Endometrium (tissue), 2 donors: ENCODE results near the gene TRPV3.
A peak's percentile ranks its signal among the peaks of the same experiment; 100 is the strongest.
"Not testable (repeated sequence)": the region's sequence is repeated elsewhere in the genome, so short reads cannot be mapped to it uniquely, and the experiment has no call there.

Experiments
- FAIRE-seq: peaks from 2 replicates; lab custom pipeline; 2012; peaks lifted over from hg19 to GRCh38; lab: Jason Lieb, UNC
- donor health status: control.
- donor health status: control.

Gene TRPV3

DNA sequence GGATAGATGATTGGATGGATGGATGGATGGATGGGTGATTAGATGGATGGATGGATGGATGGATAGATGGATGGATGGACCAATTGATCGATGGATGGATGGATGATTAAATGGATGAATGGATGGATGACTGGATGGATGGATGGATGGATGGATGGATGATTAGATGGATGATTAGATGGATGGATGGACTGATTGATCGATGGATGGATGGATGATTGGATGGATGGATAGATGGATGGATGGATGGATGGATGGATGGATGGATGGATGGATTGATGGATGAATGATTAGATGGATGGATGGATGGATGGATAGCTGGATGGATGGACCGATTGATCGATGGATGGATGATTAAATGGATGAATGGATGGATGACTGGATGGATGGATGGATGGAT lies 38.1 kb downstream of the TRPV3 start:
- FAIRE-seq, result not testable (repeated sequence)

DNA sequence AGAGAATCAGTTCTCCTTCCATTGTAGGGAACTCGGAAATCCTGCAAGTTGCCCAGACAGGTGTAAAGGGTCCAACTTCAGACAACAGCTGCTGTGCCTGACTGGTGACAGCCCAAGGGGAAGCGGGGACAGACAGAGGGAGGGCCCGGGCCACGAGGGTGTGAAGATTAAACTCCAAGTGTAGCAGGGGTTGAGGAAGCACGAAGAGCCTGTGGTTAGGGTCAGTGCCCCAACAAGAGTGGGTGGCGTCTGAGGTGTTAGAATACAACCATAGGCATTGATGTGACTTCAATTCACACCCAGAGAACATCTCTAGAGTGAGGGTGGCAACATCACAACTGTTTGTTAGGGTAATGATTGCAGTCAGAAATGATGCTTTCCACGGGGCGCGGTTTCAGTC lies 42.7 kb downstream of the TRPV3 start:
- no peak for FAIRE-seq

DNA sequence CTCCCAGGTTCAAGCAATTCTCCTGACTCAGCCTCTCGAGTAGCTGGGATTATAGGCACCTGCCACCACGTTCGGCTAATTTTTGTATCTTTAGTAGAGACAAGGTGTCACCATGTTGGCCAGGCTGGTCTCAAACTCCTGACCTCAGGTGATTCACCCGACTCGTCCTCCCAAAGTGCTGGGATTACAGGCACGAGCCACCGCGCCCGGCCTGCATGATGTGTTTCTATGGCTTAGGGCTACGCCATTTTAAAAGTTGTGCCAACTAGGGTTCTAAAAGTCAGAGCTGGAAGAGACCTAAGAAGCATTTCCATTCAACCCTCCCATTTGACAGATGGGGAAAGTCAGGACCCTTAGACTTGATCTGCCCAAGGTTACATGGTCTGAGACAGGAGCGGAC lies 43.4 kb downstream of the TRPV3 start:
- not testable (repeated sequence) for FAIRE-seq

DNA sequence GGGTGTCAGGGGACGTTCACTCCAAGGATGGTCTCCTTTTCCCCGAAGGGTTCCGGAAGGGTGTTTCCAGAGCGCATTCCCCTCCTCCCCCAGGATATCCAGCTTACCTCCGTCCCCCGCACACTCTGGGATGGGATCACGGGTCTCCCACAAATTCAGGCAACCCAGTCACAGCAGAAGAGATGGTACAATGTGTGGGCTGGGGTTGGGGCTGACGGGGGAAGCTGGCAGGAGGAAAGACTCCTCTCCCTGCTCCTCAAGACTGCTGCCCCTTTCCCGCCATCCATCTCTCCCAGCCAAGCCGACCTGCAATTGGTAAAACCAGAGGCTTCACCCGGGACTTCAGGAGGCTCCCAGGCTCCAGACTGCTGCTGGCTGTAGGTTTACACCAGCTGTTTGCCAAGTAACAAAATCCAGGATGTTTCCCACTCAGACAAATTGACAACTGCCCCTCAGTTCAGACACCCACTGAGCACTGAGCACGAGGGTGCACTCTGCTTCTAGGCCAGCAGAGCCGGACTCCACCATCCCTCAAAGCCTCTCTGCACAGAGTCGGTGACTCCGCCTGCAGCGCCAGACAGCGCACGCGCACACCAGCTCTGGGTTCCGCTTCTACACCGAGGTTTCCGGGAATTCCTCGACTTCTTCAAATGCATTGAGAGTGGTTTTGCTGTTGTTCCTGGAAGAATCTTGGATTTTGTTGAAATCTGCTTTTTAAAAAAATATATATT lies 44.1 kb downstream of the TRPV3 start:
- no peak for FAIRE-seq

DNA sequence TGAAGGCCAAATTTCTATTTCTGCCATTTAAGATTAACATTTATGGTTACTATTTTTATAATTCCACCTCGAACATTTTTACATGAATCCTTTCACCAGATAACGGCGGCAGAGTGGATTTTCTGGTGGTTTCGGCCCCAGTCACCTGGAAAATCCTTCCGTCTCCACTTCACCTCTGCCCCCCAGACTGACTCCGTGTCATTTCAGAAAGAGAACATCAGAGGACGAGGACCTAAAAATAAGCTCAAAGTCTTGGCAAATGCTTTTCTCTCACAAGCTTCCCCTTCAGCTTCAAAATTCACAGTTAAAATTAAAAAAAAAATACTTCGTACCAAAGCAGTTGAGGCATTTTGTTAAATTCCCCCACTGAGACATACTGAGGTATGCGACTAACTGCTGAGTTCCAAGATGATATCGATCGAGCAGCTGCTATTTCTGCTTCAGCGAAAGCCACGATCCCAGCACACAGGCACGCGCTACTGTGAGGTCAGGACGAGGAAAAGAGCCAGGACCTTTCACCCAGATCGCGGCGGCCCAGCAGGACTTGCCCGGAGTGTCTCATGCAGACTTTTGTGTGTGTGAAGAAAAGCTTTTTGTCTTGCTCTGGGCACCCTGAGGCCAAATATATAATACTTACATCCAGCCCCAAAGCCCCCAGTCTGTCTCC lies 45.0 kb downstream of the TRPV3 start:
- no peak for FAIRE-seq

DNA sequence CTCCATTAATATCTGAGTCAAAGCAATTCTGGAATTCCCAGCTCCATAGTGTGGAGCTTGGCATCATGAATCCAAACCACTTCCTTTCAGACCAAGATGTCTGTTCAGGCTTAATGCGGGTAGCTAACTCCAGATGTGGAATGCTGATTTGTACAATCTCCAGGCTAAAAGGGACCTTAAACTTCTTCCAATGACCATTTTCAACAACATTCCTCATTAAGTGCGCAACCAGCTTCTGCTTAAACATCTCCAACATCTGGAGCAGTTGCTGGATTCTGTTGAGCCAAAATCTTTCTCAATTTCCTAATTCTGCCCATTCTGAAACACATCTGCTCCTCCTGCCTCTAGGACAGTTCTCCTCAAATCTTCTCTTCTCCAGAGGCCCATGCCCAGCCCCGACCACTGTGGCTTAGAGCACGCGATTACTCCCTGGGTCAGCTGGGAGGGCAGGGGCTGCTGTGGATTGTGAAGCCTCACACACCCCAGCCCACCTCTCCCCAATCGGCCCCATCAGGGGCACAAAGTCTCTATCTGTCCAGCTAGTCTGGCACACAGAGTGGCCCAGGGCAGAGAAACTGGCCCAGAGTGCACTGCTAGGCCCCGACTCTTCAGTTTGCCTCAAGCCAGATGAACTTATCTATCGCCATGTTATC lies 45.6 kb downstream of the TRPV3 start:
- FAIRE-seq, result no peak

DNA sequence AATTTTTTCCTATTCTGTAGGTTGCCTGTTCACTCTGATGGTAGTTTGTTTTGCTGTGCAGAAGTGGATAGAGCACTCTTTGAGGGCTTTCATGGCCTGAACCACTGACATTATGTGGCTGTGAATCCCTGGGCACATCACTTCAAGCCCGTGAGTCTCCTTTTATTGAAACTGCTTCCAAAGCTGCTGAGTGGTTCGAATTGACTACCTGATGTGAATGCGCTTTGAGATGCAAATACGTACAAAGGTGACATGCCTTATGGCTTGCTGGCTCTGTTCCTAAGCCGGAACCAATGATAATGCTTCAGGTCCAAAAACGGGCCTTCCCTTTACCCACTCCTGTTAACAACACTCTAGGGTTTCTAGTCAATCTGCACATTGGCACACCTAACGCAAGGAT lies 47.5 kb downstream of the TRPV3 start:
- FAIRE-seq, result no peak

DNA sequence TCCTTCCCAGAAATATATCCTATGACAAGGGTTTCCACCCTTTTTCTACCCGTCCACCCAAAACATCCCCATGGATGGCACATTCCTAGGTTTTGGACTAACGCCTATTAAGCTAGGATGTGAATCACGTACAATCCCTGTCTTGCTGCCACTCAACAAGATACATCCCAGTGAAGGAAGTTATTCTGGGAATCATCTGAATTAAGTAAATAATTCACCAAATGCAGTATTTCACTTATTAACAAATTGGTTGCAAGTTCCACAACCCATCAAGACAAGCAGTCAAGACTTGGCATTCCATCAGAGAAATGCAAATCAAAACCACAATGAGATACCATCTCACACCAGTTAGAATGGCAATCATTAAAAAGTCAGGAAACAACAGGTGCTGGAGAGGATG lies 49.7 kb downstream of the TRPV3 start:
- FAIRE-seq, result no peak

DNA sequence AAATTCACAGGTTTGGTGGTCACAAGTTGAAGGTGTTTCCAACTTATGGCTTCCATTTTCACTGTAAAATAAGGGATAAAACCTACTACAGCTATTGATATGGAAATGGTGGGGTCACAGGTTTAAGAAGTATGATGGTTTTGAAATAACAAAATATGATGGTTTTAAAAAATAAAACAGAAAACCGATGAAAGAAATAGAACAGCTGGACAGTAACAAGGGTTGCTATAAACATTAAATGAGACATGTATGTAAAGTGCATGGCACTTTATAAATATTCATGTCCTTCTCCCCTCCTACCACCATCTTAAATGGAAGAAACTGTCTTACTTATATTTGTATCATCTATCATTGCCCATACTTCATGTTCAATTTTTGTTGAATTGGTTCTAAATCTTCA lies 50.5 kb downstream of the TRPV3 start:
- FAIRE-seq, result no peak

DNA sequence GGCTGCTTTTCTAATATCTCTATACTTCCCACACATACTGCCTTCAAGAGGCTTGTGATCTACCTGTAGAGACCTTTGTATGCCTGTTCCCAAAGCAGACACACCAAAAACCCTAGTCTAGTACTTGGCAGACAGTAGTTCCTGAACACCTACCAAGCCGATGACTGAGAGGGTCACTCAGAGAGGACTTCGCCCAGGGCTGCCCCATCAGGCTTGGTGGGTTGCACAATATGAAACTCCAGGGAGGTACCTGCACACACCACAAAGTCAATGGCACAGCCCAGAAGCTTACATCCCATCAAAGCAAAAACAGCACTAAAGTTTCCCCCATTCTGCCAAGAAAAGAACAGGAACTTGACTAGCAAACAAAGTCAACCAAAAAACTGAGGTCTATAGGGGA lies 51.6 kb downstream of the TRPV3 start:
- no peak for FAIRE-seq

DNA sequence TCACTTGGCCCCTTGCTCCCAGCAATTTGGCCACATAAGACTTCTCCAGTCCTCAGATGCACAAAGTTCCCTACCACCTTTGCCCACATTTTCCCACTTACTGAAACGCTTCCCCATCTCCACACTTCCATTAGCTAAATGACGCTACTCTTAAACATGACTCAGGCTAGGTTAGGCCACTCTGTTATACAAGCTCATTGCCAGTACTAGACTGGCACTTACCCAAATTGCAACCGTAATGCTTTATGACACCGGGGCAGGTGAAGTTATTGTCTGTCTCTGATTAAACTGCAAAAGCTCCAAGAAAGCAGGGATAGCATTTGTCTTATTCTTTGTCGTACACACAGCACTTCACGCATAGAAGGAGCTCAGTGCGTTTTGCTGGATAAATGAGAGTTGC lies 52.6 kb downstream of the TRPV3 start:
- FAIRE-seq, result no peak

DNA sequence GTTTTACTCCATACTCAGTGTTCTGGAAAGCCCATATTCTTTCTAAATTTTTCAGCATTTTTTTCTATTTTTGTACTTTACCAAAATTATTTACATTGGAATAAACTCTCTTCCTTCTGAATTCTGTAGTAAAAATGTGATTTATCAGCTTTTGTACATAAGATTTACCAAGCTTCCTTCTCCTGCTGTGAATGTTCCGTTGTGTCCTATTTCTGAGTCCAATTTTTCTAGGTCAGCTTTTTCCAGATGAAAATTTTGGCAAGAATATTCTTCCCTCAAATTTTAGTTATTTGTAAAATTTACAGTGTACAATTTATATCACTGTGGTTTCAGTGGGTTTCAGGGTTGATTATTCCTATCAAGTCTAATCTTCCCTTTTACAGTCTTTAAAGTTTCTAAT lies 54.3 kb downstream of the TRPV3 start:
- peak; percentile 61 for FAIRE-seq

DNA sequence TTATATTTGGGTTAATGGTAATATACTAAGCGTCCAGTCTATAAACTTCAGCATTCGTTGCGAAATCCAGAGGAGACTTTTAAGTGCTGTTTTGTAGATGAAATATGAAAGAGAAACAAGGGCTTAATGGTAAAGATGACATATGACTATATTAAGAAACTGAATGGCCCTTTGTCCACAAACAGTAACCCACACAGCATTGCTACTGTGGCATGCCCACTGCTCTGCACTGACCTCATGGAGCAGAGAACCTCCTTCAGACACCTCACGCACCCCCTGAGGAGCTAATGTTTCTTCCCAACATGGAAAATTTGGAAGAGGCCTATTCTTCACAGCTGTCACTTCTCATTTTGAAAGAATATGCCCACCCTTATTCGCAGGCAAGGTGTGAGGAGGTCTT lies 55.1 kb downstream of the TRPV3 start:
- FAIRE-seq, result no peak

DNA sequence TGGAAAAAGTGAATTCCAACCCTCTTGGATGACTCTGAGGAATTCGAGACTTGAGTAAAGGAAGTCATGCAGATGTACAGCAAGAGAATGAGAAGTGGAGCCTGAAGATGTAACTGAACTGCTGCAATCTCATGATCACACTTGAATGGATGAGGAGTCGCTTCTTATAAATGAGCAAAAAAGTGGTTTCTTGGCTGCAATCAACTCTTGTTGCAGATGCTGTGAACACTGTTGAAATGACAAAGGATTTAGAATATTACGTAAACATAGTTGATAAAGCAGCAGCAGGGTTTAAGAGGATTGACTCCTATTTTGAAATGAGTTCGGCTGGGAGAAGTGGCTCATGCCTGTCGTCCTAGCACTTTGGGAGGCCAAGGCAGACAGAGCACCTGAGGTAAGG lies 56.3 kb downstream of the TRPV3 start:
- no peak for FAIRE-seq

DNA sequence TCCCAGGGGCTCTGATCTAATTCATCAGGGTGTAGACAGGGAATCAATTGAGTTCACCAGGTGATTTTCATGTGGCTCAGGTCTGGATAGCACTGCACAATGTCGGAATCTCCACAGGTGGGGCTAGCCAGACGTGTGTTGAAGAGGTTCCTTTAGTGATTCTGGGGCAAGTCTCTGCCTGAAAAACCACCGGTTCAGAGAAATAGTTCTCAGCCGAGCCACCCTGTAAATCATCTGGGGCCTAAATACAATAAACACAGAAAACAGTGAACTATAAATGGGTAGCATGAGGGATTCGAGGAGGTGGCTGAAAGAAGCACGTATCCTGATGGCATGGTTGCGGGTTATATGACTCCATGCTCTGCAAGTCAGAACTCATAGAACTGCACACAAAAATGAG lies 60.5 kb downstream of the TRPV3 start:
- FAIRE-seq, result no peak

DNA sequence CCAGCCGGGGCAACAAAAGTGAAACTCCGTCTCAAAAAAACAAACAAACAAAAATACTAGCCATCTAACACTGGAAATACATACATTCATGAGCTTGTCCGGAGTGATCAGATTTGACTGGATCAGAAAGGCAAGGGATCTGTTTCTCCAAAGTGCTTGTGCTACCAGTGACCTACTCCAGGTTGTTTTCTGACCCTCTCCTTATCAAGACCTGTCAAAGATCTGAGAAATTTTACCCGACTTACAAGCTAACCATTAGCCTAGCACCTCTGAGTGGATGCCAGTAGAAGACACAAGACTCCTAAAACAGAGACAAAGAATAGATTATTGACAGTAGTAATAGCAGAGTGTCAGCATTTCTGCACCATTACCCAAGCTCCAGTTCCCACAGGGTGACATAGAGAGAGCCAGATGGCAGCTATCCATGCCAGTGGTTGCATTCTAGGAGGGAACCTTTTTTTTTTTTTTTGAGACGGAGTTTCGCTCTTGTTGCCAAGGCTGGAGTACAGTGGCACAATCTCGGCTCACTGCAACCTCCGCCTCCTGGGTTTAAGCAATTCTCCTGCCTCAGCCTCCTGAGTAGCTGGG lies 72.0 kb downstream of the TRPV3 start:
- FAIRE-seq, result no peak

DNA sequence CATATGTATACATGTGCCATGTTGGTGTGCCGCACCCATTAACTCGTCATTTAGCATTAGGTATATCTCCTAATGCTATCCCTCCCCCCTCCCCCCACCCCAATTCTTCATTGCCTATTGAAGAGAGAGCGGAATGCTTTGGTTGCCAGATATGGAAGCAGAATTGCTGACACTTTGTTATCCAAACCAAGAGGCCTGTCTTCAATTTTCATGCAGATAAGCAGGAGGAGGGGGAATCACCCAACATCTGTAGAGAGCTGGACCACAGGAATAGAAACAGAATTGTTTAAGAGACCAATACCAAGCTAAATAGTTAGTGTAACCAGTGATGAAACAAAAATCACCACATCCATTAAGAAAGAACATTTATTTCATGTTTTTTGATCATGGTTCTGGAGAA lies 74.8 kb downstream of the TRPV3 start:
- FAIRE-seq, result no peak

DNA sequence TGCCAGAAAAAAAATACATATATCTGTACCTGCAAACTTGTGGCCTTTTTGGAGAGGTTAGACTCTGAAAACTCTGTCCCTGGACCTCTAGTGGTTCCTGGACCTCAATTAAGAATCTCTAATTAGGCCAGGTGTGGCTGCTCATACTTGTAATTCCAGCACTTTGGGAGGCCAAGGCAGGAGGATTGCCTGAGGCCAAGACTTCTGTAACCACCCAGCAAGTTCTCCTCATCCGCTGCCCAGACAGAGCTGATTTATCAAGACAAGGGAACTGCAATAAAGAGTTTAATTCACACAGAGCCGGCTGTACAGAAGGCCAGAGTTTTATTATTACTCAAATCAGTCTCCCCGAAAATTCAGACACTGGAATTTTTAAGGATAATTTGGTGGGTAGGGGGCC lies 77.6 kb downstream of the TRPV3 start:
- FAIRE-seq, result no peak

DNA sequence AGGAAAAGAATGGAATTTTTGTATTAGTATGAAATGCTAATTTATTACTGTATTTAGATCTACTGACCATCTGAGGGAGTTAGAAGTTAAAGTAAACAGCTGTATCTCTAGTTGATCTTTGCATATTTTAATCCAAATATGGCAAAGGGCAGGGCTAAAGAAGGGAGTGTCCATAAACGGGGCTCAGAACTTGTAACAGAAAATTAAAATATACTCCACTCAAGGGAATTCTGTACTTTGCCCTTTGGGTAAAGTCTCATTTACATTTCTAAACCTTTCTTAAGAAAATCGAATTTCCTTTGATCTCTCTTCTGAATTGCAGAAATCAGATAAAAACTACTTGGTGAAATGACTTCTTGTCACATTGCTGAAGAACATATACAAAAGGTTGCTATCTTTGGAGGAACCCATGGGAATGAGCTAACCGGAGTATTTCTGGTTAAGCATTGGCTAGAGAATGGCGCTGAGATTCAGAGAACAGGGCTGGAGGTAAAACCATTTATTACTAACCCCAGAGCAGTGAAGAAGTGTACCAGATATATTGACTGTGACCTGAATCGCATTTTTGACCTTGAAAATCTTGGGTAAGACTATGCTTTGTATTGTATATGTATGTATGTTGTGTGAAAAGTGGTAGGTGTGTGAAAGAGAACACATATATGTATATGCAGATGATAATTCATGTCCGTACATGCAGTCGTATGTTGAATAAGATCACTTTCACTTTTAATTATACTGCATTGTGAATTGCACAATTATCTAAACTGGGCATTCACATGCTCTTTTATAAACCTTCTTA lies 81.6 kb downstream of the TRPV3 start, which contains the start of gene ASPA:
ASPA (plus strand) TSS at position 186 of the 799 bp plus-strand sequence; CDS start at position 349, 163 bp downstream.
- FAIRE-seq, result peak; percentile 94

DNA sequence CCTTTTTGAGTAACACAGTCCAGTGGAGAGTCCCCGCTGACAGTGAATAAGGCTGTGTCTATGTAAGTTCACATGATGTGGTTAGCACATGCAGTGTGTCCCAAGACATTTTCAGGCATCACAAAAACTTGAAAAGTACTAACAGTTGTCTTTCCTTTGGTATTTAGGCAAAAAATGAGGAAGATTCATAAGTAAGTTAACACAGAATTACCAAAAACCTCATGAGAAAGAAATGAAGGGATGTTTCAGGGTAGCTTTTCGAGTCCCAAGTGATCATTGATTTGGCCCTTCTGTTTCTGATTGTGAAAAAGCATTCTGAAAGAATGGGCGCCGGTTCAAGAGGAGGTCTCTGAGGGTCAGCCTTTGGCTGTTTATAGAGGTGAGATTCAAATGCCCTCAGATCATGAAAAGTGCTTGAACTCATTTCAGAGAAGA lies 82.3 kb downstream of the TRPV3 start:
- FAIRE-seq, result no peak

DNA sequence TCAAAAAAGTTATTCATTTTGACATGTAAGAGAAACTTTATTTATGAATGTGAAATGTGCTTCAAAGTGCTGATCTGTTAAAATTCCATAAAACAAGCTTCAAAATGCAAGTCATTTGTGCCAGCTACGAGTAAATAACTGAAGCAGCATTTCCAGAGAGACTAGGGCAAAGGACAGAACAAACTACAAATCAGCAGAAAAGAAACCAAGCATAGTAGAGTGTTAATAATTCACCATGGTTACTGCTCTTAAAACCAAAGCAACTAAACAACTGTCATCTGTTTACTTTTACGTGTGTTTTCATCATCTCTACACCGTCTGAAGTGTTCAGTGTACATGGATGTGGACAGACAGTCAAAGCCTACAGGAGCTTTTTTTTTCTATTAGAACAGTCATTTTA lies 83.4 kb downstream of the TRPV3 start:
- FAIRE-seq, result no peak

DNA sequence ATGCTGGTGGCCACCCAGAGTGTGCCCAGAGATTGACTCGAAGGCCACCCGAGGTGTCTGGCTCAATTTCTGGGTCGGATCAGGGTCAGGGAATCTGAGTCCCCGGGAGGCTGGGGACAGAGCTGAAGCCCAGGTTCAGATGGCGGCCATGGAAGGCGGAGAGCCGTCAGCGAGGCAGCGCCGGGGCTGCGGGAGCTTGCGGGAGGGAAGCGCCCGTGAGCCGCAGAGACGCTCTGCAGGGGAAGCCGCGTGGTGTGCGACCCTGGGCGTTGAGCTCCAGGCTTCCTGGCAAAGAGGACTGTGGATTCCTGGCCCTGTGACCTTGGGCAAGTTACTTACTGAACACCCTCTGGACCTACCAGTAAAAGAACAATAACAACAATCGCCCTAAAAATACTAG lies 85.5 kb downstream of the TRPV3 start:
- FAIRE-seq, result no peak
